Thoracic aorta (tissue), 2 donors: ENCODE data around the gene TLR1. TPM values are rescaled to one million over a fixed set of nuclear protein-coding genes. Genes with fewer than 3 reads are reported as not detected.
"Not testable (repeated sequence)": the region's sequence is repeated elsewhere in the genome, so short reads cannot be mapped to it uniquely, and the experiment has no call there.

ENCODE experiments used
- ATAC-seq: fragments of 150-250 bp; one replicate; pipeline ENCODE4 v1.8.0; 2017; ENCODE audit warnings: low read depth; ENCODE audit not compliant: insufficient number of reproducible peaks, low FRiP score
- DNase-seq: peaks from one replicate; pipeline ENCODE4 v3.0.0-alpha.2; 2020; ENCODE audit warnings: low spot score
- H3K27ac ChIP-seq, 2 donors: fragments of 200-600 bp; sonication (generic); 1 replicate in 1 of 2; 2 replicates in 1 of 2; pipeline ENCODE4 v1.5.1; 2016; ENCODE audit warnings: mild to moderate bottlenecking in 2 of 2, moderate library complexity in 2 of 2
- H3K27me3 ChIP-seq: fragments of 200-600 bp; sonication (generic); replicated peaks from 2 replicates; pipeline ENCODE4 v1.6.0; 2016; ENCODE audit warnings: mild to moderate bottlenecking; ENCODE audit not compliant: insufficient read depth
- H3K36me3 ChIP-seq: fragments of 200-600 bp; sonication (generic); one replicate; pipeline ENCODE4 v1.5.1; 2016
- H3K4me1 ChIP-seq, 2 donors: fragments of 200-600 bp; sonication (generic); 1 replicate in 1 of 2; 2 replicates in 1 of 2; pipeline versions ENCODE4 v1.5.1 to v1.6.0; 2016; ENCODE audit warnings: low read depth in 2 of 2, mild to moderate bottlenecking in 1 of 2; ENCODE audit not compliant: control insufficient read depth in 1 of 2
- H3K4me3 ChIP-seq: fragments of 200-600 bp; sonication (generic); 2 replicates; pipeline ENCODE4 v1.5.1; 2016; ENCODE audit warnings: mild to moderate bottlenecking
- H3K9me3 ChIP-seq: fragments of 200-600 bp; sonication (generic); 2 replicates; pipeline ENCODE4 v1.5.1; 2016
- total RNA-seq, 2 donors: library from RNA; depleted of rRNA; stranded (reverse); fragments of >200 nt; gene quantifications; one replicate each; pipeline versions ENCODE4 v1.1.0 to v1.2.3, GENCODE V29; 2016
- TF ChIP-seq, protein P1 (sequence below): fragments of 200-600 bp; sonication (generic); IDR thresholded peaks from one replicate; pipeline ENCODE4 v1.5.1; 2019; ENCODE audit warnings: antibody characterized with exemption

TLR1 gene
- total RNA-seq, 2 donors from 2014 or later, result 16.1 to 36.3 TPM

GRCh38 chr4:38781854-38782261 is 22.7 kb downstream of the TLR1 start:
- no peak for ATAC-seq
- Histone ChIP-seq H3K4me1 (no peaks in the 10 kb centered on the region), H3K9me3 (no peaks in the 10 kb centered on the region), H3K36me3 (no peaks in the 10 kb centered on the region), H3K27me3 (no peaks in the 10 kb centered on the region), H3K27ac (no peak overlapping the region), H3K4me3 (no peak overlapping the region)
- no peak for DNase-seq
- TF ChIP-seq, protein P1, sequence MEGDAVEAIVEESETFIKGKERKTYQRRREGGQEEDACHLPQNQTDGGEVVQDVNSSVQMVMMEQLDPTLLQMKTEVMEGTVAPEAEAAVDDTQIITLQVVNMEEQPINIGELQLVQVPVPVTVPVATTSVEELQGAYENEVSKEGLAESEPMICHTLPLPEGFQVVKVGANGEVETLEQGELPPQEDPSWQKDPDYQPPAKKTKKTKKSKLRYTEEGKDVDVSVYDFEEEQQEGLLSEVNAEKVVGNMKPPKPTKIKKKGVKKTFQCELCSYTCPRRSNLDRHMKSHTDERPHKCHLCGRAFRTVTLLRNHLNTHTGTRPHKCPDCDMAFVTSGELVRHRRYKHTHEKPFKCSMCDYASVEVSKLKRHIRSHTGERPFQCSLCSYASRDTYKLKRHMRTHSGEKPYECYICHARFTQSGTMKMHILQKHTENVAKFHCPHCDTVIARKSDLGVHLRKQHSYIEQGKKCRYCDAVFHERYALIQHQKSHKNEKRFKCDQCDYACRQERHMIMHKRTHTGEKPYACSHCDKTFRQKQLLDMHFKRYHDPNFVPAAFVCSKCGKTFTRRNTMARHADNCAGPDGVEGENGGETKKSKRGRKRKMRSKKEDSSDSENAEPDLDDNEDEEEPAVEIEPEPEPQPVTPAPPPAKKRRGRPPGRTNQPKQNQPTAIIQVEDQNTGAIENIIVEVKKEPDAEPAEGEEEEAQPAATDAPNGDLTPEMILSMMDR, result no peak

- H3K36me3 ChIP-seq, result no peaks in the 10 kb centered on the region
- H3K9me3 ChIP-seq, result no peaks in the 10 kb centered on the region
- H3K27me3 ChIP-seq, result no peaks in the 10 kb centered on the region
- H3K4me1 ChIP-seq, result no peaks in the 10 kb centered on the region
- TF ChIP-seq, protein P1, result no peak
- H3K27ac ChIP-seq, result no peak overlapping the region
- DNase-seq, result no peak
- H3K4me3 ChIP-seq, result no peak overlapping the region
- no peak for ATAC-seq
These were observed 23.6 kb downstream of the TLR1 start for GRCh38 chr4:38780833-38781484.

GRCh38 chr4:38779790-38780189 is 24.8 kb downstream of the TLR1 start:
- TF ChIP-seq, protein P1, result no peak

GRCh38 chr4:38777925-38778324 is 26.7 kb downstream of the TLR1 start:
- not testable (repeated sequence) for H3K4me3 ChIP-seq, H3K4me1 ChIP-seq, H3K27me3 ChIP-seq, H3K9me3 ChIP-seq, H3K36me3 ChIP-seq, ATAC-seq, DNase-seq, H3K27ac ChIP-seq

More at GRCh38 chr4:38779790-38780189, 24.8 kb downstream of the TLR1 start:
- ATAC-seq, result no peak
- Histone ChIP-seq H3K36me3 (no peaks in the 10 kb centered on the region), H3K9me3 (no peaks in the 10 kb centered on the region), H3K4me3 (no peak overlapping the region), H3K4me1 (no peaks in the 10 kb centered on the region), H3K27me3 (no peaks in the 10 kb centered on the region), H3K27ac (no peak overlapping the region)
- no peak for DNase-seq

- no peaks in the 10 kb centered on the region for H3K9me3 ChIP-seq
- H3K4me1 ChIP-seq, result no peaks in the 10 kb centered on the region
- H3K27me3 ChIP-seq, result no peaks in the 10 kb centered on the region
- H3K27ac ChIP-seq, result no peak overlapping the region
- H3K4me3 ChIP-seq, result no peak overlapping the region
- TF ChIP-seq, protein P1, result no peak
- ATAC-seq (no peak), DNase-seq (no peak)
- H3K36me3 ChIP-seq, result no peaks in the 10 kb centered on the region
These were observed 29.3 kb downstream of the TLR1 start for GRCh38 chr4:38775326-38775725.
